WERI-Rb-1 (cell line): ENCODE measurements around the gene TP73.

ENCODE experiments used
- DNase-seq: peaks from one replicate; pipeline ENCODE4 v3.0.0-alpha.2; 2020
- H3K27ac ChIP-seq: fragments of 250-450 bp; sonication (Bioruptor Pico); 2 replicates; pipeline ENCODE4 v1.5.1; 2020; ENCODE audit warnings: mild to moderate bottlenecking, moderate library complexity
- H3K27me3 ChIP-seq: fragments of 250-450 bp; sonication (Bioruptor Pico); 2 replicates; pipeline ENCODE4 v1.5.1; 2021; ENCODE audit warnings: mild to moderate bottlenecking, low read depth, moderate library complexity; ENCODE audit not compliant: insufficient read depth, severe bottlenecking
- H3K36me3 ChIP-seq: fragments of 250-450 bp; sonication (Bioruptor Pico); 2 replicates; pipeline ENCODE4 v1.5.1; 2020; ENCODE audit warnings: mild to moderate bottlenecking, moderate library complexity
- H3K4me3 ChIP-seq: 2 replicates; pipeline ENCODE4 v1.5.1; 2011; ENCODE audit warnings: low read depth, mild to moderate bottlenecking, control low read depth, low read length
- H3K9me3 ChIP-seq: fragments of 250-450 bp; sonication (Bioruptor Pico); 2 replicates; pipeline ENCODE4 v1.5.1; 2021; ENCODE audit warnings: mild to moderate bottlenecking, moderate library complexity; ENCODE audit not compliant: severe bottlenecking
- CTCF ChIP-seq: IDR thresholded peaks from 2 replicates; pipeline ENCODE4 v1.5.1; 2011; ENCODE audit warnings: low read depth, mild to moderate bottlenecking, control low read depth, inconsistent platforms, low read length

Gene TP73

GRCh38 chr1:3685906-3686305, 33.6 kb downstream of the TP73 start:
- H3K9me3 ChIP-seq, result no peaks in the 10 kb centered on the region

GRCh38 chr1:3687504-3687903, 35.2 kb downstream of the TP73 start:
- Histone ChIP-seq H3K36me3 (peaks cover 47% of the 10 kb centered on the region), H3K4me3 (no peak overlapping the region), H3K9me3 (no peaks in the 10 kb centered on the region), H3K27ac (no peak overlapping the region), H3K27me3 (no peaks in the 10 kb centered on the region)
- TF ChIP-seq CTCF, result no peak
- DNase-seq, result no peak

More at GRCh38 chr1:3685906-3686305, 33.6 kb downstream of the TP73 start:
- TF ChIP-seq CTCF, result no peak
- Histone ChIP-seq H3K36me3 (peaks cover 52% of the 10 kb centered on the region), H3K27ac (no peak overlapping the region), H3K4me3 (no peak overlapping the region), H3K27me3 (no peaks in the 10 kb centered on the region)
- DNase-seq, result no peak

- no peak for DNase-seq
- H3K4me3 ChIP-seq, result no peak overlapping the region
- H3K27ac ChIP-seq, result no peak overlapping the region
- peaks cover 4% of the 10 kb centered on the region for H3K9me3 ChIP-seq
- H3K27me3 ChIP-seq, result no peaks in the 10 kb centered on the region
- peaks cover 38% of the 10 kb centered on the region for H3K36me3 ChIP-seq
- TF ChIP-seq CTCF, result no peak
Measured at GRCh38 chr1:3688356-3689137, 36.2 kb downstream of the TP73 start.

GRCh38 chr1:3689138-3689750, 36.9 kb downstream of the TP73 start:
- no peak for TF ChIP-seq CTCF
- Histone ChIP-seq H3K4me3 (no peak overlapping the region), H3K27me3 (no peaks in the 10 kb centered on the region), H3K36me3 (peaks cover 35% of the 10 kb centered on the region), H3K9me3 (peaks cover 4% of the 10 kb centered on the region), H3K27ac (no peak overlapping the region)
- DNase-seq, result no peak

GRCh38 chr1:3690282-3691065, 38.2 kb downstream of the TP73 start:
- H3K9me3 ChIP-seq, result peaks cover 4% of the 10 kb centered on the region
- H3K4me3 ChIP-seq, result no peak overlapping the region
- DNase-seq, result no peak

More at GRCh38 chr1:3690282-3691065, 38.2 kb downstream of the TP73 start:
- no peak for TF ChIP-seq CTCF
- Histone ChIP-seq H3K27ac (no peak overlapping the region), H3K27me3 (no peaks in the 10 kb centered on the region), H3K36me3 (peaks cover 32% of the 10 kb centered on the region)
